Loucy (cell line): Measurements from ENCODE around the gene RPS6KA2.

Source experiments
- CTCF ChIP-seq: fragments of 200-600 bp; sonication (generic); conservative IDR thresholded peaks from 2 replicates; pipeline ENCODE4 v1.5.1; 2014; ENCODE audit warnings: mild to moderate bottlenecking, antibody characterized with exemption, low read length
- EZH2phosphoT487 ChIP-seq: fragments of 200-600 bp; IDR thresholded peaks from 2 replicates; pipeline ENCODE4 v1.6.1; 2018; ENCODE audit warnings: antibody characterized with exemption, mild to moderate bottlenecking, moderate library complexity, borderline replicate concordance

- TF ChIP-seq CTCF (no peak), EZH2phosphoT487 (no peak)
Measured at GRCh38 chr6:166618866-166619761, 7.9 kb downstream of the RPS6KA2 start.
